Lower leg skin (tissue), 4 donors: Measurements from ENCODE around the gene CACNB4. TPM values are rescaled to one million over a fixed set of nuclear protein-coding genes. Genes with fewer than 3 reads are reported as not detected.

Source experiments
- DNase-seq, 2 donors: peaks; one replicate each; pipeline ENCODE4 v3.0.0-alpha.2; 2019; ENCODE audit warnings: low spot score in 2 of 2
- H3K4me3 ChIP-seq: fragments of 200-600 bp; sonication (generic); 2 replicates; pipeline ENCODE4 v1.5.1; 2017; ENCODE audit warnings: mild to moderate bottlenecking, low read depth; ENCODE audit not compliant: poor library complexity, severe bottlenecking
- POLR2A ChIP-seq, 2 donors: fragments of 450-650 bp; IDR thresholded peaks; one replicate each; pipeline ENCODE4 v1.6.1; 2016 to 2017; ENCODE audit warnings: antibody characterized with exemption in 2 of 2, mild to moderate bottlenecking in 1 of 2, moderate library complexity in 1 of 2
- WGBS, 2 donors: methylation state at CpG; one replicate each; pipeline ENCODE4 v1.1.5; 2018; 5-methylcytosine and 5-hydroxymethylcytosine counted together
- intact Hi-C: fragments of 100-400 bp; cut with DNase I; formaldehyde crosslinking; loops from one replicate; pipeline ENCODE4 v1.15.0; 2023; ENCODE audit warnings: low total_unique reads
- total RNA-seq, 4 donors: library from RNA; depleted of rRNA; stranded (reverse); fragments of >200 nt; gene quantifications; one replicate each; pipeline ENCODE4 v1.1.0, GENCODE V29; 2016
- TF ChIP-seq, protein P1 (sequence below), 3 donors: fragments of 450-650 bp; IDR thresholded peaks; one replicate each; pipeline ENCODE4 v1.5.1; 2016; ENCODE audit warnings: antibody characterized with exemption in 3 of 3, mild to moderate bottlenecking in 3 of 3, moderate library complexity in 2 of 3

Gene CACNB4
- total RNA-seq, 4 donors from 2014 or later = 2.4 to 6.3 (median 3.5) TPM

DNA sequence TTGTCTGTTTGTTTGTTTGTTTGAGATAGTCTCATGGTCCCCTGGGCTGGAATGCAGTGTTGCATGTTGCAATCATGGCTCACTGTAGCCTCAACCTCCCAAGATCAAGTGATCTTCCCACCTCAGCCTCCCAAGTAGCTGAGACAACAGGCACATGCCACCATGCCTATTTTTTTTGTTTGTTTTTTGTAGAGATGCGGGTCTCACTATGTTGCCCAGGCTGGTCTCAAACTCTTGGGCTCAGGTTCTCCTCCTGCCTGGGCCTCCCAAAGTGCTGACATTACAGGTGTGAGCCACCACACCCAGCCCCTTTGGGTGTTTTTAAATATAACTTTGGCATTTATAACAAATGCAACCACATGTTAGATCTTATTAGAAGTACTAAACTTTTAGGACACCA is 308.2 kb downstream of the CACNB4 start:
- no peak overlapping the region for H3K4me3 ChIP-seq
- no peak for DNase-seq
- WGBS, 2 donors = 94 to 95% methylated on average over 1 of the region's 1 CpG
- TF ChIP-seq POLR2A (IDR thresholded peaks at IDR 0.05) = no peak
- TF ChIP-seq, protein P1, sequence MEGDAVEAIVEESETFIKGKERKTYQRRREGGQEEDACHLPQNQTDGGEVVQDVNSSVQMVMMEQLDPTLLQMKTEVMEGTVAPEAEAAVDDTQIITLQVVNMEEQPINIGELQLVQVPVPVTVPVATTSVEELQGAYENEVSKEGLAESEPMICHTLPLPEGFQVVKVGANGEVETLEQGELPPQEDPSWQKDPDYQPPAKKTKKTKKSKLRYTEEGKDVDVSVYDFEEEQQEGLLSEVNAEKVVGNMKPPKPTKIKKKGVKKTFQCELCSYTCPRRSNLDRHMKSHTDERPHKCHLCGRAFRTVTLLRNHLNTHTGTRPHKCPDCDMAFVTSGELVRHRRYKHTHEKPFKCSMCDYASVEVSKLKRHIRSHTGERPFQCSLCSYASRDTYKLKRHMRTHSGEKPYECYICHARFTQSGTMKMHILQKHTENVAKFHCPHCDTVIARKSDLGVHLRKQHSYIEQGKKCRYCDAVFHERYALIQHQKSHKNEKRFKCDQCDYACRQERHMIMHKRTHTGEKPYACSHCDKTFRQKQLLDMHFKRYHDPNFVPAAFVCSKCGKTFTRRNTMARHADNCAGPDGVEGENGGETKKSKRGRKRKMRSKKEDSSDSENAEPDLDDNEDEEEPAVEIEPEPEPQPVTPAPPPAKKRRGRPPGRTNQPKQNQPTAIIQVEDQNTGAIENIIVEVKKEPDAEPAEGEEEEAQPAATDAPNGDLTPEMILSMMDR (IDR thresholded peaks at IDR 0.05) = no peak
- intact Hi-C loops = no loop called here

DNA sequence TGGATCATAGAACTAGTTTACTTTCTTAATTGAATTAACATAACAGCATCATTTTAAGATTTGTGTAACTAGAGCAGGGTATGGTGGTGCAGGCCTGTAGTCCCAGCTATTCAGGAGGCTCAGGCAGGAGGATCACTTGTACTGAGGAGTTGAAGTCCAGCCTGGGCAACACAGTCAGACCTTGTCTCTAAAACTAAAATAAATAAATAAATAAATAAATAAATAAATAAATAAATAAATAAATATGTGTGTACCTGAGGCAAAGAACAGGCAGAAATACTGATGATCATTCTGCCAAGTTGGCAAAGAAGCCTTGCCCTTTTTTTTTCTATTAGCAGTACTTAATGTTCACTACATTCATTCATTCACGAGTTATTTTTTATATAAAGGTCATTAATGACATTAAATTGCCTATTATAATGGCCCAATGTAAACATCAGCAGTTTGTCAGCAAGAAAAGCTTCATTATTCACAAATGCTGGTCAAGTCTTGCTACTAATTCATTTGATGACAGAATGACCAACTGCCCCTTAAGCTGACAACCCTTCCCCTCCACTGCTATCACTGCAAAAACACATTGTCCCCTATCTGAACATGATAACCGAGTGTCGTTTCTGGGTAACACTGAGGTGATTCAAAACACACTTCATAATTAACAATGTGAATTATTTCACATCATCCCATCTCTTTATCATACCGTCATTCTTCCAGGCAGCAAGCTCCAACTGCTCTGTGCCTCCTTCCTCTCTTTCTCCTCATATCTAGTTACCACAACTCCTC is 309.6 kb downstream of the CACNB4 start:
- TF ChIP-seq POLR2A (IDR thresholded peaks at IDR 0.05) = no peak
- TF ChIP-seq, protein P1 (IDR thresholded peaks at IDR 0.05) = no peak
- no peak overlapping the region for H3K4me3 ChIP-seq
- intact Hi-C loops = no loop called here
- no peak for DNase-seq
- 90 to 92% methylated on average over 4 of the region's 4 CpGs for WGBS, 2 donors

DNA sequence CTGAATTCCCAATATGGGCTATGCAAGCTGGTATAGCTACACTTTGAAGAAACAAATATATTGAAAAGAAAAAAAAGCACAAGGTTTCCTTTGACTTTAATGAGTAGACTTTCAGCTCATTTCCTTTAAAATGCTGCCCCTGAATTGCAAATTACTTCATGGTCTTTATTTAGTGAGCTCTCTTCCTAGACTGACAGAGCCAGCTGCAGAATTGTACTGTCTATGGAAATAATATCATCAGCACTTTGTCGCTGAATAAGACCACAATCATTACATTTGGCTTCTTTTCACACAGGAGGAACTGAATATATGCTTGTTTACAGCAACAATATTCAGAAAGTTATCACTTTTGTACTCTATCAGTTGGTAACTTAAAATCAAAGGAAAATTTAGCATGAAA is 312.4 kb downstream of the CACNB4 start:
- 77 to 92% methylated on average over 1 of the region's 1 CpG for WGBS, 2 donors
- TF ChIP-seq, protein P1 (IDR thresholded peaks at IDR 0.05) = no peak
- TF ChIP-seq POLR2A (IDR thresholded peaks at IDR 0.05) = no peak
- H3K4me3 ChIP-seq = no peak overlapping the region
- DNase-seq = no peak
- intact Hi-C loops = no loop called here

DNA sequence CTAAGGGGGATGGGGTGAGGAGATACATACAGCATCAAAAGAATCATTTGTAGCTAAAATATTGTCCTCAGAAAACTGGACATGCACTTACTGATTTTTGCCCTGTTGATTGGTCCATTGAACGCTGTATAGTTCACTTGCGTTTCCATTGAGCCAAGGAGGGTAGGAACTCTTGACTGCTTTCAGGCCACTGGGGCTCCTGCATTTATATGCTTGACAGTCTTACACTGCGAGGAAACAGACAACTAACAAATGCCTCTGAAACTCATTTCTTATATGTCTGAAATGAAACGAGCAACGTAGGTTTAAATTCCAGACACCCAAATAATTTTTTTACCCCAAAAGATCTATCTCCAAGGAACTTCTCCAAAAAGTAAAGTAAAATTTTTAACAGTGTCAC is 312.8 kb downstream of the CACNB4 start:
- no peak for DNase-seq
- 94 to 96% methylated on average over 5 of the region's 5 CpGs for WGBS, 2 donors
- TF ChIP-seq, protein P1 (IDR thresholded peaks at IDR 0.05) = no peak
- TF ChIP-seq POLR2A (IDR thresholded peaks at IDR 0.05) = no peak
- H3K4me3 ChIP-seq = no peak overlapping the region
- intact Hi-C loops = no loop called here

DNA sequence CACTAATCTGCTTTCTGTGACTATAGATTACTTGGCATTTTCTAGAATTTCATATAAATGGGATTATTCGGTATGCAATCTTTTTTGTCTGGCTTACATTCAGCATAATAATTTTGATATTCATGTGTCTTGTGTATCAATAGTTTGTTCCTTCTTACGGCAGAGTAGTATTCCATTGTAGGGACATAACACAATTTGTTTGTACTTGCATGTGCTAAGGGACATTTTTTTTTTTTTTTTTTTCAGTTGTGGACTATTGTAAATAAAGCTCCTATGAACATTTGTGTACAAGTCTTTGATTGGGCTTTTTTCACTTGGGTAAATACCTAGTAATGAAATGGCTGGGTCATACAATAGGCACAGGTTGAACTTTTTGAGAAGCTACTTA is 315.7 kb downstream of the CACNB4 start:
- intact Hi-C loops = no loop called here
- DNase-seq = no peak
- no peak overlapping the region for H3K4me3 ChIP-seq
- 97 to 100% methylated on average over 2 of the region's 2 CpGs for WGBS, 2 donors
- TF ChIP-seq, protein P1 (IDR thresholded peaks at IDR 0.05) = no peak
- TF ChIP-seq POLR2A (IDR thresholded peaks at IDR 0.05) = no peak

Other genes with a start within 250 kb of the CACNB4 start
- gene STAM2, start 76.7 kb upstream of the CACNB4 start, total RNA-seq = 10 to 100 TPM; 13.2 to 29.8 (median 24.4) TPM
- 10 to 100 TPM in 3 of 4 donors, 1 to 10 TPM in 1; 9.6 to 18.3 (median 12.9) TPM for gene FMNL2, start 236.1 kb upstream of the CACNB4 start, total RNA-seq